ENCODE measurements around the gene FGF22.

FGF22 gene

GRCh38 chr19:681029-682019 is 41.6 kb downstream of the FGF22 start:
- DNase-seq = no peak

DNA sequence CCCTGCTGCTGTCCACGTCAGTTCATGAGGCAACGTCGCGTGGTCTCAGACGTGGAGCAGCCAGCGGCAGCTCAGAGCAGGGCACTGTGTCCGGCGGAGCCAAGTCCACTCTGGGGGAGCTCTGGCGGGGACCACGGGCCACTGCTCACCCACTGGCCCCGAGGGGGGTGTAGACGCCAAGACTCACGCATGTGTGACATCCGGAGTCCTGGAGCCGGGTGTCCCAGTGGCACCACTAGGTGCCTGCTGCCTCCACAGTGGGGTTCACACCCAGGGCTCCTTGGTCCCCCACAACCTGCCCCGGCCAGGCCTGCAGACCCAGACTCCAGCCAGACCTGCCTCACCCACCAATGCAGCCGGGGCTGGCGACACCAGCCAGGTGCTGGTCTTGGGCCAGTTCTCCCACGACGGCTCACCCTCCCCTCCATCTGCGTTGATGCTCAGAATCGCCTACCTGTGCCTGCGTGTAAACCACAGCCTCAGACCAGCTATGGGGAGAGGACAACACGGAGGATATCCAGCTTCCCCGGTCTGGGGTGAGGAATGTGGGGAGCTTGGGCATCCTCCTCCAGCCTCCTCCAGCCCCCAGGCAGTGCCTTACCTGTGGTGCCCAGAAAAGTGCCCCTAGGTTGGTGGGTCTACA is 43.1 kb downstream of the FGF22 start:
- no peak for DNase-seq

DNA sequence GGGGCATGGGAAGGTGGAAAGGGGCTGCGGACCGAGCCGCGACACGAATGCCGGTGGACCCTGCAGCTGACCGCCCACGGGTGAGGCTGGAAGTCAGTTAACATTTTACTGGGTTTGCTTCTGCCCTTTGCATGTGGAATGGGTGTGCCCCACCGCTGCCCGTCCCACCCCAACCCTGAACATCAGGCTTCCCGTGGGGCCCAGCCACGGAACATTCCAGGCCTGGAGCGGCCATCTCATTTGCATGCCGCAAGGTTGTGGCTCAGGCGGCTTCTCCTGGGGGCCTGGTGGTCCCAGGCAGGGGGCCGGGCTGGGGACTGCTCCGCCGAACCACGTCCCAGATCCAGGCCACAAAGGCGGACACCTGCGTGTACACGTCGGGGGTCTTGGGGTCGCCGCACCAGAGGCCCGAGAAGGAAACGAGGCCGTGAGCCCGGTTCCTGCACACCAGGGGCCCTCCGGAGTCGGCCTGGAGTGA is 45.8 kb downstream of the FGF22 start:
- DNase-seq = no peak

DNA sequence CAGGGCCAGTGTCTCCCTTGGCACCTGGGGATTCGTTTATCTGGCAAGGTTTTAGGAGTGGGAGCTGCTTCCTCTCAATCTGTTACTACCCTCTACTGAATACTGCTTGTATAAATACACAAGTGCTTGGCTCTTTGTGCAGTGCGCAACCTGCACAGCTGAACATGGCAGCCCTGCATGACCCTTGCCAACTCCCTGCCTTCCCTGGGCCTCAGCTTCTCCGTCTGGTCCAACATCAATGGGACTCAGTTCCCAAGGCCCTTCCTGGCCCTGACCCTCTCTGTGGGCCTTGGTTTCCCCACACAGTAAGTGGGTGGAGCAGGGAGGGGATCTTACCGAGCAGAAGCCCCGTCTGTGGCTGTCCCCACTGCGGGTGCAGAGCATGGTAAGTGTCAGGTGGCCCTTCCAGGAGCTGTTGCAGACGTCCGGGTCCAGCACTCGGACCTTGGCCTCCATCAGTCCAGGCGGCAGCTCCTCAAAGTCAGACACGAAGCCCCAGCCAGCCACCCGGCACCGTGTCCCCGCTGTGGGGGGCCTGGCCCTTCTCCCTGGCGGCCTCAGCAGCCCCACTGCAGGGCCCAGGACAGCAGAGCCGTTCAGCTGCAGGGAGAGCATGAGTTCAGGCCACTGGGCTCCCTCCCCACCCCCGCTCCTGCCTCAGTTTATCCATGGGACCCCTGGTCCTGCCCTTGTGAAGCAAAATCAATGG is 47.1 kb downstream of the FGF22 start:
- DNase-seq = no peak

DNA sequence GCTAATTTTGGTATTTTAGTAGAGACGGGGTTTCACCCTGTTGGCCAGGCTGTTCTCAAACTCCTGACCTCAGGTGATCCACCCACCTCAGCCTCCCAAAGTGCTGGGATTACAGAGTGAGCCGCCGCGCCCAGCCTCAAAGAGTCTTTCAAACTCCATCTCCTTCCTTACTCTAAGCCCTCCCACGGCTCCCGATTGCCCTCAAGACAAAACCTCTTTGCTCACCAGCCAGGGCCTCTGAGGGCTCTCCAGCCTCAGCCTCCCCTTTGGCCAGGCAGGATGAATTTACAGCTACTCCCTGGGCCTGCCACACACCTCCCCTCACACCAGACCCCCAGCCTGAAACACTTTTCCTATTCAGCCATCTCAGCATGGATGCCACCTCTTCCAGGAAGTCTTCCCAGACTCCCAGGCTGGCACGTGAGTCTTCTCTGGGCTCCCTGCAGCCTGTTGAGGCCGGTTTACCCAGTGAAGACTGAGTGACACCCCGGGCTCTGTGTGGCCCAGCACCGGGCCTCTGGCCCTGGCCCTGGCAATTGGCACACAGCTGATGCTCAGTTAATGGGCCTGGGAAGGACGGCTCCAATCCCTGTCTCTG is 48.0 kb downstream of the FGF22 start:
- DNase-seq = no peak

GRCh38 chr19:688214-688613 is 48.5 kb downstream of the FGF22 start:
- no peak for DNase-seq

- DNase-seq = no peak
These were observed 49.3 kb downstream of the FGF22 start for GRCh38 chr19:688992-689391.

GRCh38 chr19:690203-690602 is 50.5 kb downstream of the FGF22 start:
- no peak for DNase-seq

Measured in NCI-H2227 treated with DMSO at 0.1 percent for 48 hours (cell line).